Muscle of arm (tissue), 12 donors: ENCODE measurements around the gene IGSF9. TPM values are rescaled to one million over a fixed set of nuclear protein-coding genes. Genes with fewer than 3 reads are reported as not detected.

Experiments used
- DNase-seq: peaks from one replicate; pipeline ENCODE4 v3.0.0-alpha.2; 2013
- polyA plus RNA-seq, 12 donors: library from polyadenylated mRNA; unstranded; fragments of 120-200 nt; gene quantifications; one replicate each; pipeline ENCODE4 v1.2.1, GENCODE V29; 2013; ENCODE audit not compliant: insufficient read length in 12 of 12

Gene IGSF9
- polyA plus RNA-seq, 12 donors = 0.22 to 27.3 (median 0.56) TPM; not detected in 1

- DNase-seq = no peak
These were observed 32.1 kb upstream of the IGSF9 start for GRCh38 chr1:159977364-159978106.

GRCh38 chr1:159974350-159974965 is 29.0 kb upstream of the IGSF9 start:
- no peak for DNase-seq

- no peak for DNase-seq
These were observed 28.0 kb upstream of the IGSF9 start for GRCh38 chr1:159973350-159973940.

GRCh38 chr1:159972443-159973205 is 27.2 kb upstream of the IGSF9 start:
- DNase-seq = no peak

- DNase-seq = no peak
These were observed 25.5 kb upstream of the IGSF9 start for GRCh38 chr1:159970932-159971342.

GRCh38 chr1:159968901-159969300 is 23.5 kb upstream of the IGSF9 start:
- DNase-seq = no peak

- no peak for DNase-seq
These were observed 19.9 kb upstream of the IGSF9 start for GRCh38 chr1:159965263-159965662.

GRCh38 chr1:159964144-159964543 is 18.7 kb upstream of the IGSF9 start:
- DNase-seq = no peak

- DNase-seq = no peak
These were observed 16.8 kb upstream of the IGSF9 start for GRCh38 chr1:159962176-159962575.

- no peak for DNase-seq
These were observed 16.2 kb upstream of the IGSF9 start for GRCh38 chr1:159961636-159962035.

GRCh38 chr1:159960721-159961381 is 15.4 kb upstream of the IGSF9 start:
- peak; percentile 69 for DNase-seq

- peak; percentile 37 for DNase-seq
These were observed 14.0 kb upstream of the IGSF9 start for GRCh38 chr1:159959451-159959850.

GRCh38 chr1:159958719-159959380 is 13.4 kb upstream of the IGSF9 start:
- no peak for DNase-seq

GRCh38 chr1:159957824-159958268 is 12.4 kb upstream of the IGSF9 start:
- DNase-seq = no peak

- no peak for DNase-seq
These were observed 10.0 kb upstream of the IGSF9 start for GRCh38 chr1:159955456-159955855.

GRCh38 chr1:159953536-159954515 is 8.4 kb upstream of the IGSF9 start, which contains the start of gene SLAMF9:
TSS of gene SLAMF9 (minus strand) at chr1:159954237. CDS start at chr1:159954137, 100 bp downstream.
- no peak for DNase-seq

GRCh38 chr1:159952932-159953331 is 7.5 kb upstream of the IGSF9 start:
- no peak for DNase-seq

GRCh38 chr1:159951551-159951950 is 6.1 kb upstream of the IGSF9 start:
- DNase-seq = no peak

GRCh38 chr1:159951016-159951415 is 5.6 kb upstream of the IGSF9 start:
- no peak for DNase-seq

- no peak for DNase-seq
These were observed 4.6 kb upstream of the IGSF9 start for GRCh38 chr1:159949981-159950381.
